K562 (cell line): Measurements from ENCODE around the gene SFT2D2. TPM values are rescaled to one million over a fixed set of nuclear protein-coding genes. Genes with fewer than 3 reads are reported as not detected.
A peak's percentile ranks its signal among the peaks of the same experiment; 100 is the strongest.

Experiments
- ATF6 ChIP-seq: sonication (generic); formaldehyde crosslinking; IDR thresholded peaks from 2 replicates; pipeline ENCODE4 v1.4.0; 2020; ENCODE audit warnings: mild to moderate bottlenecking, missing genetic modification reagents
- BHLHE40 ChIP-seq: IDR thresholded peaks from 2 replicates; pipeline ENCODE4 v1.6.1; 2011; ENCODE audit warnings: low read length, improper control_type of control experiment
- CHAMP1 ChIP-seq: fragments of 450-650 bp; IDR thresholded peaks from 2 replicates; pipeline ENCODE4 v1.6.1; 2016; ENCODE audit warnings: mild to moderate bottlenecking
- CHCHD3 ChIP-seq: fragments of 250-450 bp; sonication (Bioruptor Pico); IDR thresholded peaks from 2 replicates; pipeline ENCODE4 v2.1.2; 2022; ENCODE audit warnings: mild to moderate bottlenecking
- DACH1 ChIP-seq: fragments of 450-650 bp; IDR thresholded peaks from 2 replicates; pipeline ENCODE4 v1.6.1; 2018; ENCODE audit not compliant: partially characterized antibody
- ELF2 ChIP-seq: fragments of 250-450 bp; sonication (Bioruptor Pico); IDR thresholded peaks from 2 replicates; pipeline ENCODE4 v1.5.0; 2021; ENCODE audit warnings: mild to moderate bottlenecking
- ELK1 ChIP-seq: sonication (generic); formaldehyde crosslinking; IDR thresholded peaks from 2 replicates; pipeline ENCODE4 v1.8.1; 2022; ENCODE audit warnings: missing genetic modification reagents
- HDGF ChIP-seq: fragments of 450-650 bp; IDR thresholded peaks from 2 replicates; pipeline ENCODE4 v1.6.1; 2016
- JUND ChIP-seq, 2 experiments: IDR thresholded peaks; 2 replicates in 1 of 2; 3 replicates in 1 of 2; pipeline ENCODE4 v1.6.1; 2011; ENCODE audit warnings: borderline replicate concordance in 2 of 2, low read depth in 2 of 2, low read length in 2 of 2, improper control_type of control experiment in 1 of 2, missing biosample characterization in 1 of 2, missing genetic modification characterization in 1 of 2, missing genetic modification reagents in 1 of 2
- SOX6 ChIP-seq: fragments of 450-650 bp; IDR thresholded peaks from 2 replicates; pipeline ENCODE4 v1.6.1; 2014; ENCODE audit warnings: mild to moderate bottlenecking
- THRAP3 ChIP-seq: fragments of 450-650 bp; IDR thresholded peaks from 2 replicates; pipeline ENCODE4 v1.6.1; 2016; ENCODE audit warnings: mild to moderate bottlenecking, inconsistent platforms, borderline replicate concordance
- ZBTB26 ChIP-seq: fragments of 450-650 bp; formaldehyde crosslinking; IDR thresholded peaks from 2 replicates; pipeline ENCODE4 v1.4.0; 2022; ENCODE audit warnings: missing genetic modification characterization
- polyA plus RNA-seq, 8 experiments: library from polyadenylated mRNA; depleted of rRNA in 4 of 8; stranded (reverse) in 5 of 8; unstranded in 3 of 8; fragments of >200 nt; fragmentation: Nextera tagmentation in 2 of 8; fragmentation: Illumina TruSeq in 1 of 8; extraction: Ambion mirVana in 2 of 8; extraction: Trizol in 1 of 8; gene quantifications; 2 replicates each; pipeline versions ENCODE4 v1.2.1 to v1.2.3, GENCODE V29; 2011 to 2014; ENCODE audit warnings: inconsistent platforms in 1 of 8, missing spikeins in 1 of 8
- total RNA-seq, 7 experiments: library from RNA; depleted of rRNA in 6 of 7; stranded (reverse); fragments of >200 nt in 6 of 7; fragmentation: Illumina TruSeq in 2 of 7; extraction: Trizol in 2 of 7; gene quantifications; 2 replicates each; pipeline versions ENCODE4 v1.2.1 to v1.2.3, GENCODE V29; 2011 to 2021; ENCODE audit warnings: low replicate concordance in 1 of 7

Gene SFT2D2
- total and polyA plus RNA-seq, 9 of the 15 experiments (the other 6 are each of a cell fraction or from before 2014, with no cell fraction given), result 3.4 to 50.1 (median 21.6) TPM

- TF ChIP-seq ATF6 (CRISPR knock-in tag), result peak; percentile 84; the same call in 1 of the 2 replicates
- no peak for TF ChIP-seq CHAMP1
- TF ChIP-seq CHCHD3 (CRISPR knock-in tag), result no peak
- TF ChIP-seq SOX6, result peak; percentile 83
- no peak for TF ChIP-seq ZBTB26
- no peak for TF ChIP-seq THRAP3
- peak; percentile 90; the same call in 1 of the 2 replicates for TF ChIP-seq ELF2 (CRISPR knock-in tag)
- no peak for TF ChIP-seq HDGF
- TF ChIP-seq JUND (IDR thresholded peaks at IDR 0.05; ENCODE audit: borderline replicate concordance, low read depth, low read length), result peak; percentile 37; the same call in 1 of the 2 replicates
- no peak; the same call in 2 of the 3 replicates for TF ChIP-seq JUND (tag; IDR thresholded peaks at IDR 0.05; ENCODE audit: borderline replicate concordance, low read depth, low read length)
- TF ChIP-seq BHLHE40, result peak; percentile 75
- TF ChIP-seq DACH1, result no peak
- TF ChIP-seq ELK1, result no peak
Observed at GRCh38 chr1:168225476-168226190, at the start of gene SFT2D2 (continued).
